PFSK-1 (cell line): ENCODE data around the gene FAM114A2.

Source experiments
- FOXP2 ChIP-seq: optimal IDR thresholded peaks from 2 replicates; pipeline ENCODE3; 2011; ENCODE audit warnings: borderline replicate concordance, control low read depth, inconsistent platforms; ENCODE audit not compliant: insufficient read depth; ENCODE audit errors: extremely low read length, extremely low read depth
- POLR2AphosphoS5 ChIP-seq: IDR thresholded peaks from 2 replicates; pipeline ENCODE4 v1.6.1; 2012; ENCODE audit warnings: low read depth, mild to moderate bottlenecking, control low read depth, low read length, moderate library complexity
- SIN3A ChIP-seq: IDR thresholded peaks from 2 replicates; pipeline ENCODE4 v1.6.1; 2012; ENCODE audit warnings: mild to moderate bottlenecking, low read length, moderate library complexity, borderline replicate concordance; ENCODE audit not compliant: insufficient read depth
- TAF1 ChIP-seq: IDR thresholded peaks from 2 replicates; pipeline ENCODE4 v1.6.1; 2012; ENCODE audit warnings: low read length, control low read depth, borderline replicate concordance; ENCODE audit not compliant: insufficient read depth
- TF ChIP-seq, protein P1 (sequence below), 2 experiments: IDR thresholded peaks; 2 replicates each; pipeline versions ENCODE4 v1.6.1 to v1.8.0; 2011 to 2012; ENCODE audit warnings: low read depth in 2 of 2, low read length in 2 of 2, control low read depth in 1 of 2, inconsistent platforms in 1 of 2, mild to moderate bottlenecking in 1 of 2, moderate library complexity in 1 of 2; ENCODE audit not compliant: insufficient read depth in 1 of 2

The FAM114A2 gene

DNA sequence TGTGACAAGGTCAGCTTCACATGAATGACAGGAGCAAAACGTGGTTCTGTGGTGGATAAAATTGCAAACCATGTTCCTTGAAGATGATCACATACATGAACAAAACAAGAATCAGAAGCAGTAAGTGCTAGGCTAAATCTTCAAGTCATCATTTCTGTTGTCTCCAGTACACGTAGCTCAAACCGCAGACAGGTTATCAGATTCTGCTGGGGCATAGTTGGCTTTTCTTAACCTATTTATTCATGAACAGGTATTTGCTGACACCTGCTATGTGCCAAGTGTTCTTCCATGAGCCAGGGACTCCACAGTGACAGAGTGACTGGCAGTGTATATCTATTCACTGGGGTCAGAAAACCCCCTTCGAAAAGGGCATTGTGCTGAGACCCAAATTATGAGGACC, 20.9 kb upstream of the FAM114A2 start:
- TF ChIP-seq, protein P1, sequence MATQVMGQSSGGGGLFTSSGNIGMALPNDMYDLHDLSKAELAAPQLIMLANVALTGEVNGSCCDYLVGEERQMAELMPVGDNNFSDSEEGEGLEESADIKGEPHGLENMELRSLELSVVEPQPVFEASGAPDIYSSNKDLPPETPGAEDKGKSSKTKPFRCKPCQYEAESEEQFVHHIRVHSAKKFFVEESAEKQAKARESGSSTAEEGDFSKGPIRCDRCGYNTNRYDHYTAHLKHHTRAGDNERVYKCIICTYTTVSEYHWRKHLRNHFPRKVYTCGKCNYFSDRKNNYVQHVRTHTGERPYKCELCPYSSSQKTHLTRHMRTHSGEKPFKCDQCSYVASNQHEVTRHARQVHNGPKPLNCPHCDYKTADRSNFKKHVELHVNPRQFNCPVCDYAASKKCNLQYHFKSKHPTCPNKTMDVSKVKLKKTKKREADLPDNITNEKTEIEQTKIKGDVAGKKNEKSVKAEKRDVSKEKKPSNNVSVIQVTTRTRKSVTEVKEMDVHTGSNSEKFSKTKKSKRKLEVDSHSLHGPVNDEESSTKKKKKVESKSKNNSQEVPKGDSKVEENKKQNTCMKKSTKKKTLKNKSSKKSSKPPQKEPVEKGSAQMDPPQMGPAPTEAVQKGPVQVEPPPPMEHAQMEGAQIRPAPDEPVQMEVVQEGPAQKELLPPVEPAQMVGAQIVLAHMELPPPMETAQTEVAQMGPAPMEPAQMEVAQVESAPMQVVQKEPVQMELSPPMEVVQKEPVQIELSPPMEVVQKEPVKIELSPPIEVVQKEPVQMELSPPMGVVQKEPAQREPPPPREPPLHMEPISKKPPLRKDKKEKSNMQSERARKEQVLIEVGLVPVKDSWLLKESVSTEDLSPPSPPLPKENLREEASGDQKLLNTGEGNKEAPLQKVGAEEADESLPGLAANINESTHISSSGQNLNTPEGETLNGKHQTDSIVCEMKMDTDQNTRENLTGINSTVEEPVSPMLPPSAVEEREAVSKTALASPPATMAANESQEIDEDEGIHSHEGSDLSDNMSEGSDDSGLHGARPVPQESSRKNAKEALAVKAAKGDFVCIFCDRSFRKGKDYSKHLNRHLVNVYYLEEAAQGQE (IDR thresholded peaks at IDR 0.05; ENCODE audit: insufficient read depth in 1 of 2, low read depth in 2 of 2, low read length in 2 of 2): no peak
- TF ChIP-seq TAF1: no peak
- no peak for TF ChIP-seq FOXP2
- TF ChIP-seq POLR2AphosphoS5: no peak
- TF ChIP-seq SIN3A: no peak

DNA sequence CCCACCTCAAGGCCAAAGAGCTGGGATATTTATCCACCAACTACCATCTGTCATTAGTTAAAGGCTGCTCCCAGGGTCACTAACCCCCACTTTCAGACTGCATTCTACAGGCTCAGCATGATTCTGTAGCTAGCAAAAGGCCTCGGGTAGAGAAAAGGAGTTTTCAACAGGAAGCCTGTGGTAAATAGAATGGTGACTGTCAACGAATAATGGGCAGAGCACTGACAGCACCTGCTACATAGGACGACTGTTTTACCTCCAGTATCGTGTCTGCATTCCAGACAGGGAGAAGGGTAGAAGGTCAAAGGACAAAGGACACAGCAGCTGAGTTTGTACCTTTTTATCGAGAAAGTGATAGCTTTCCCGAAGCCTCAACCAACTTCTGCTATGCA, 20.3 kb upstream of the FAM114A2 start:
- TF ChIP-seq FOXP2: no peak
- no peak for TF ChIP-seq POLR2AphosphoS5
- no peak for TF ChIP-seq TAF1

DNA sequence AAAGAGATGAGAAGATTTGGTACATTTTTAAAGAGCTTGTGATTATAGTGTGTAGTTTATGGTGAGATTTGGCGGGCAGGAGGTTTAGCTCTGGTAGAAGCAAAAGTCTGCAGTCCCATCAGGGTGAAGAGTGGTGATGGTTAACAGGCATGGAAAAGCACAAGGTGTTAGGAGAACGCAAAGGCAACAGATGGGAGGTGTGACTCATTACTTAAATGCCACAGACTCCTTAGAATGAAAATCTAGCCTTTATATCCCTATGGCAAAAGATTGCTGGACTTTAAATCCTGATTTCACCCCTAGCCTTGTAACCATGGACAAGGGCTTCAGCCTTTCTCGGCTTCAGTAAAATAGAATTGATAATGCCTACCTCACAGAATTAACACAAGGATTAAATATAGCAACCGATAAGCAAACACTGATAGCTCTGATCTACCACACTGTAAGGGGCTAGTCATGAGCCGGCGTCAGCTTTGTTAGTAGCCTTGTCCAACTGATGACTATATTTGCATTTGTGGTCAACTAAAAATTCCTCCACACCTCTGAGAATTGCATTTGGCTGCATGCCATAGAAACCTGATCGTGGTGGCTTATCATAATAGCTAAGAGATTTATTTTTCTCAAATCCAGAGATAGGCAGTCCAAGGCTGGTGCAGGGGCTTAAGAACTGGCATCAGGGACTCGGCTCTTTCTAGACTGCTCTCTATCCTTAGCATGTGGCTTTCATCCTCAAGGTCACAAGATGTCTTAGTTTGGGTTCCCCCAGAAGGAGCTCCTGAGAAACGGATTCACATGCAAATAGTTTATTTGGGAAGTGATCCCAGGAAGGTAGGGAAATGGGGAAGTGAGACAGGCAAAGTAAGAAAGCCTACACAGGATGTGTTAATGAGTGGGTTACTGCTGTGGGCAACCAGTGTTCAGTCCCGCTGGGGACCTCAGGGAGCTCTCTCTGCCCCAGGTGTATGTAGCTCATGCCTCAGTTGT, 19.6 kb upstream of the FAM114A2 start:
- no peak for TF ChIP-seq SIN3A
- no peak for TF ChIP-seq POLR2AphosphoS5
- no peak for TF ChIP-seq FOXP2
- TF ChIP-seq, protein P1 (IDR thresholded peaks at IDR 0.05; ENCODE audit: insufficient read depth in 1 of 2, low read depth in 2 of 2, low read length in 2 of 2): no peak
- no peak for TF ChIP-seq TAF1

DNA sequence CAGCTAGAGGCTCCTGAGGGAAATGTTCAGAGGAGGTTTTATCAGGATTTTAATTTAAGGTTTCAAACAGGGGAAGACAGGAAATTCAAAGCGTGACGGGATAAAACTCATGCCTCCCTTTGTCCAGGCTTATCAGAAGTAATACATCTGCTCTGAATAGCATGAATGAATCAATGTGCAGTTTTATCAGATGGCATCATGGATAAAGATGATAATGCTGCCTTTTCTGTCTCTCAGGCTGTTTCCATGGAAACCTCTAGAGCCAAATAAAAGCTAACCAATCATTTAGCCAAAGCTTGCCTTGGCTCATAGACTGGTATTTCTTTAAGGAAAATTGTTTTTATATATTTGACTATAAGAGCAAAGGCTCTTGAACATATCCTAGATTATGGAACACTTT, 16.5 kb upstream of the FAM114A2 start:
- no peak for TF ChIP-seq SIN3A
- TF ChIP-seq, protein P1 (IDR thresholded peaks at IDR 0.05; ENCODE audit: insufficient read depth in 1 of 2, low read depth in 2 of 2, low read length in 2 of 2): no peak
- TF ChIP-seq POLR2AphosphoS5: no peak

DNA sequence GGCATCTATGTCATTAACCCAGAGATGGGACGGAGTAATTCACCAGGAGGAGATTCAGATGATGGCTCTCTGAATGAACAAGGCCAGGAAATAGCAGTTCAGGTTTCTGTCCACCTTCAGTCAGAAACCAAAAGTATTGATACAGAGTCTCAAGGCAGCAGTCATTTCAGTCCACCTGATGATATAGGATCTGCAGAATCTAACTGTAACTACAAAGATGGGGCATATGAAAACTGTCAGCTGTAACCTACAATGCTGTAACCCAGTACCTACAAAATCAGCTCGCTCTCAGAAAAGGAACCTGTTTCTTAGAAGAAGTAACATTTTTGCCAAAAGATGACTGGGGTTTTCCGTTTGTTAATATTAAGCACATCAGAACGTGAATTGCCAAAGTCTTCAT, 14.8 kb upstream of the FAM114A2 start:
- TF ChIP-seq FOXP2: no peak
- TF ChIP-seq, protein P1 (IDR thresholded peaks at IDR 0.05; ENCODE audit: insufficient read depth in 1 of 2, low read depth in 2 of 2, low read length in 2 of 2): no peak
- TF ChIP-seq SIN3A: no peak
- no peak for TF ChIP-seq TAF1
- no peak for TF ChIP-seq POLR2AphosphoS5
